OCI-LY7 (cell line): ENCODE data around the gene MBNL3. TPM values are rescaled to one million over a fixed set of nuclear protein-coding genes. Genes with fewer than 3 reads are reported as not detected.

Experiments used
- BruUV-seq: library from RNA; stranded (reverse); fragments of 400-500 nt; replicated peaks from 2 replicates; lab custom pipeline; 2021; lab: Mats Ljungman, UMichigan
- CTCF ChIA-PET: fragments of 300-600 bp; sonication (Branson Sonifier 250); formaldehyde crosslinking; loops from one replicate; lab custom pipeline; 2022; ENCODE audit warnings: antibody characterized with exemption; ENCODE audit not compliant: unreplicated experiment; lab: Charles Lee
- POLR2A ChIA-PET: fragments of 300-600 bp; sonication (Branson Sonifier 250); formaldehyde crosslinking; loops from one replicate; lab custom pipeline; 2022; ENCODE audit warnings: antibody characterized with exemption; lab: Charles Lee
- DNase-seq: peaks from one replicate; pipeline ENCODE4 v3.0.0-alpha.2; 2015; ENCODE audit warnings: low spot score
- H2AFZ ChIP-seq: fragments of 200-600 bp; sonication (generic), shearing (Covaris generic); 2 replicates; pipeline ENCODE4 v1.6.1; 2014; ENCODE audit warnings: mild to moderate bottlenecking, antibody characterized with exemption, low read length, moderate library complexity
- H3K27ac ChIP-seq: fragments of 200-600 bp; sonication (generic); 2 replicates; pipeline ENCODE4 v1.5.1; 2014; ENCODE audit warnings: mixed run types, low read depth, mild to moderate bottlenecking, moderate library complexity, low read length, inconsistent platforms; ENCODE audit not compliant: poor library complexity, severe bottlenecking
- H3K36me3 ChIP-seq: fragments of 200-600 bp; sonication (generic); 2 replicates; pipeline ENCODE4 v1.6.1; 2014; ENCODE audit warnings: mild to moderate bottlenecking, antibody characterized with exemption, low read length, moderate library complexity, mixed read lengths; ENCODE audit not compliant: insufficient read depth
- H3K4me1 ChIP-seq: fragments of 200-600 bp; sonication (generic); 2 replicates; pipeline ENCODE4 v1.5.1; 2014; ENCODE audit warnings: mild to moderate bottlenecking, low read length; ENCODE audit not compliant: insufficient read depth, poor library complexity, severe bottlenecking
- H3K4me2 ChIP-seq: fragments of 200-600 bp; sonication (generic); 2 replicates; pipeline ENCODE4 v1.6.1; 2014; ENCODE audit warnings: mild to moderate bottlenecking, low read length
- H3K4me3 ChIP-seq: fragments of 200-600 bp; sonication (generic); 2 replicates; pipeline ENCODE4 v1.5.1; 2014; ENCODE audit warnings: mild to moderate bottlenecking, low read depth, low read length; ENCODE audit not compliant: poor library complexity, severe bottlenecking
- H3K79me2 ChIP-seq: fragments of 200-600 bp; sonication (generic); 2 replicates; pipeline ENCODE4 v1.6.1; 2016; ENCODE audit warnings: low read depth, mild to moderate bottlenecking, low read length, moderate library complexity, mixed read lengths; ENCODE audit not compliant: insufficient read depth
- H3K9me2 ChIP-seq: fragments of 200-600 bp; sonication (generic); 2 replicates; pipeline ENCODE4 v1.6.1; 2016; ENCODE audit warnings: mild to moderate bottlenecking, low read length, mixed read lengths; ENCODE audit not compliant: insufficient read depth
- H3K9me3 ChIP-seq: fragments of 200-600 bp; sonication (generic); 2 replicates; pipeline ENCODE4 v1.6.1; 2014; ENCODE audit warnings: mild to moderate bottlenecking, mixed run types, low read length, mixed read lengths
- H4K20me1 ChIP-seq: fragments of 200-600 bp; sonication (generic); 2 replicates; pipeline ENCODE4 v1.6.1; 2014; ENCODE audit warnings: mild to moderate bottlenecking, antibody characterized with exemption, low read length, moderate library complexity, mixed read lengths; ENCODE audit not compliant: insufficient read depth
- CTCF ChIP-seq: fragments of 200-600 bp; sonication (generic); conservative IDR thresholded peaks from 2 replicates; pipeline ENCODE4 v1.5.1; 2014; ENCODE audit warnings: mild to moderate bottlenecking, antibody characterized with exemption, low read length, moderate library complexity, mixed read lengths
- EZH2phosphoT487 ChIP-seq: fragments of 200-600 bp; sonication (generic); IDR thresholded peaks from 2 replicates; pipeline ENCODE4 v1.6.1; 2018; ENCODE audit warnings: low read depth, borderline replicate concordance, mild to moderate bottlenecking, mixed run types, antibody characterized with exemption, low read length, moderate library complexity, mixed read lengths
- intact Hi-C: fragments of 100-400 bp; cut with micrococcal nuclease; formaldehyde crosslinking; loops from one replicate; pipeline ENCODE4 v1.10.0; 2022; ENCODE audit not compliant: unreplicated experiment
- total RNA-seq, 2 experiments: library from RNA; depleted of rRNA in 1 of 2; stranded (reverse); fragments of >200 nt in 1 of 2; shearing (Covaris generic) in 1 of 2; gene quantifications; 2 replicates each; pipeline ENCODE4 v1.2.3, GENCODE V29; 2014 to 2022

Gene MBNL3
- total RNA-seq, 2 experiments from 2014 or later: 39.4 to 73.9 TPM

- CTCF ChIA-PET: no interaction called here
- H3K4me3 ChIP-seq: no peak overlapping the region
- no TSS peak for BruUV-seq
- no peaks in the 10 kb centered on the region for H3K9me3 ChIP-seq
- no peak overlapping the region for H3K27ac ChIP-seq
- TF ChIP-seq CTCF (no peak), EZH2phosphoT487 (no peak)
- H3K4me1 ChIP-seq: peaks cover 41% of the 10 kb centered on the region
- H3K4me2 ChIP-seq: no peak overlapping the region
- intact Hi-C loops: no loop called here
- no peak for DNase-seq
- H4K20me1 ChIP-seq: no peaks in the 10 kb centered on the region
- peaks cover 2% of the 10 kb centered on the region; the same call in 1 of the 2 replicates for H3K36me3 ChIP-seq
- H3K9me2 ChIP-seq: no peaks in the 10 kb centered on the region
- no peak overlapping the region for H2AFZ ChIP-seq
- POLR2A ChIA-PET: interaction anchor here (0.8 to 1.1 kb wide), 3 partner anchors 9 to 14 kb away, joined by 3 read pairs; no protein-coding TSS in a partner anchor
- peaks cover 81% of the 10 kb centered on the region for H3K79me2 ChIP-seq
These were observed 16.4 kb downstream of the MBNL3 start for GRCh38 chrX:132472397-132472796.

GRCh38 chrX:132470831-132471230 is 18.0 kb downstream of the MBNL3 start:
- ChIA-PET CTCF (no interaction called here), POLR2A (no interaction called here)
- no peaks in the 10 kb centered on the region for H3K9me3 ChIP-seq
- peaks cover 76% of the 10 kb centered on the region for H3K79me2 ChIP-seq
- H3K36me3 ChIP-seq: 0 out of 2 replicates have a peak, but pooled peaks cover 6% of the 10 kb centered on the region
- no peak overlapping the region for H3K4me2 ChIP-seq
- BruUV-seq: no TSS peak
- no peak overlapping the region for H3K27ac ChIP-seq
- peaks cover 25% of the 10 kb centered on the region for H3K4me1 ChIP-seq
- H4K20me1 ChIP-seq: no peaks in the 10 kb centered on the region
- H2AFZ ChIP-seq: no peak overlapping the region
- no peaks in the 10 kb centered on the region for H3K9me2 ChIP-seq
- H3K4me3 ChIP-seq: no peak overlapping the region
- intact Hi-C loops: no loop called here
- no peak for TF ChIP-seq CTCF
- TF ChIP-seq EZH2phosphoT487: no peak
- no peak for DNase-seq

GRCh38 chrX:132470179-132470578 is 18.7 kb downstream of the MBNL3 start:
- Histone ChIP-seq H3K27ac (no peak overlapping the region), H3K4me1 (peaks cover 19% of the 10 kb centered on the region), H3K9me2 (no peaks in the 10 kb centered on the region), H4K20me1 (no peaks in the 10 kb centered on the region), H2AFZ (no peak overlapping the region), H3K4me3 (no peak overlapping the region), H3K9me3 (no peaks in the 10 kb centered on the region), H3K79me2 (peaks cover 72% of the 10 kb centered on the region), H3K36me3 (peaks cover 6% of the 10 kb centered on the region; the same call in 1 of the 2 replicates), H3K4me2 (no peak overlapping the region)
- no TSS peak for BruUV-seq
- intact Hi-C loops: no loop called here
- ChIA-PET CTCF (no interaction called here), POLR2A (no interaction called here)
- TF ChIP-seq EZH2phosphoT487 (no peak), CTCF (no peak)
- DNase-seq: no peak
